Natural killer cell (primary cell): Measurements from ENCODE around the gene SYNPR. TPM values are rescaled to one million over a fixed set of nuclear protein-coding genes. Genes with fewer than 3 reads are reported as not detected.

ENCODE experiments used
- ATAC-seq, 3 donors: fragments of 150-1000 bp in 2 of 3; fragments of 200-7000 bp in 1 of 3; cut with Tn5 transposase; 1 replicate in 1 of 3; 2 replicates in 2 of 3; pipeline ENCODE4 v1.10.0; 2021; ENCODE audit warnings: mild to moderate bottlenecking in 2 of 3, moderate library complexity in 2 of 3
- DNase-seq, 2 donors: peaks; one replicate each; pipeline versions ENCODE4 v3.0.0 to v3.0.0-alpha.2; 2013 to 2021; ENCODE audit warnings: mixed read lengths in 1 of 2
- H3K27ac ChIP-seq: one replicate; pipeline ENCODE4 v1.5.1; 2013; ENCODE audit warnings: mild to moderate bottlenecking, low read length
- H3K27me3 ChIP-seq: one replicate; pipeline ENCODE4 v1.6.1; 2013; ENCODE audit warnings: low read length; ENCODE audit not compliant: control insufficient read depth, insufficient read depth
- H3K36me3 ChIP-seq: one replicate; pipeline ENCODE4 v1.6.1; 2013; ENCODE audit warnings: low read length; ENCODE audit not compliant: control insufficient read depth, insufficient read depth
- H3K4me1 ChIP-seq: one replicate; pipeline ENCODE4 v1.6.1; 2013; ENCODE audit warnings: low read length; ENCODE audit not compliant: control insufficient read depth, insufficient read depth
- H3K4me3 ChIP-seq: one replicate; pipeline ENCODE4 v1.5.1; 2013; ENCODE audit warnings: low read length
- H3K9me3 ChIP-seq: one replicate; pipeline ENCODE4 v1.6.1; 2013; ENCODE audit warnings: low read length; ENCODE audit not compliant: control insufficient read depth, insufficient read depth
- H3K27ac Mint-ChIP-seq, 2 donors: one replicate each; pipeline ENCODE4 v1.8.0; 2022; ENCODE audit warnings: mild to moderate bottlenecking in 2 of 2, mixed read lengths in 2 of 2, moderate library complexity in 1 of 2
- H3K27me3 Mint-ChIP-seq, 2 donors: one replicate each; pipeline ENCODE4 v1.8.0; 2022; ENCODE audit warnings: low read depth in 2 of 2, mixed read lengths in 2 of 2
- H3K36me3 Mint-ChIP-seq: one replicate; pipeline ENCODE4 v1.8.0; 2022; ENCODE audit warnings: mixed read lengths
- H3K4me1 Mint-ChIP-seq, 2 donors: one replicate each; pipeline ENCODE4 v1.8.0; 2022; ENCODE audit warnings: mixed read lengths in 2 of 2
- H3K4me3 Mint-ChIP-seq: one replicate; pipeline ENCODE4 v1.8.0; 2022; ENCODE audit warnings: mild to moderate bottlenecking, moderate library complexity, mixed read lengths
- H3K9me3 Mint-ChIP-seq, 2 donors: one replicate each; pipeline ENCODE4 v1.8.0; 2022; ENCODE audit warnings: mixed read lengths in 2 of 2
- CTCF ChIP-seq: fragments of 200-600 bp; IDR thresholded peaks from one replicate; pipeline ENCODE4 v1.8.0; 2022; ENCODE audit warnings: antibody characterized with exemption
- WGBS: methylation state at CpG from one replicate; pipeline ENCODE4 v1.1.7; 2013; ENCODE audit warnings: missing lambda C conversion rate; ENCODE audit not compliant: insufficient coverage; 5-methylcytosine and 5-hydroxymethylcytosine counted together
- intact Hi-C: fragments of 100-400 bp; cut with micrococcal nuclease; formaldehyde crosslinking; loops from one replicate; pipeline ENCODE4 v1.14.2; 2022
- total RNA-seq, 4 donors: library from RNA; stranded (reverse); fragments of 120-200 nt in 1 of 4; gene quantifications; one replicate each; pipeline versions ENCODE4 v1.2.3 to v1.2.4, GENCODE V29; 2013 to 2022

SYNPR gene
- total RNA-seq, 3 donors from 2014 or later (not counting 1 experiment from before 2014, with no cell fraction given), result not detected

- ATAC-seq, result no peak
- intact Hi-C loops, result no loop called here
- H3K36me3 Mint-ChIP-seq, result no peaks in the 10 kb centered on the region
Observed at GRCh38 chr3:63438826-63439371, 160.8 kb downstream of the SYNPR start.

GRCh38 chr3:63441262-63441661 is 163.2 kb downstream of the SYNPR start:
- DNase-seq (no peak), ATAC-seq (no peak)
- Histone ChIP-seq H3K36me3 (no peaks in the 10 kb centered on the region), H3K27ac (no peak overlapping the region), H3K27me3 (no peaks in the 10 kb centered on the region), H3K9me3 (no peaks in the 10 kb centered on the region), H3K4me1 (no peaks in the 10 kb centered on the region), H3K4me3 (no peak overlapping the region)
- WGBS, result 76% methylated on average over 2 of the region's 2 CpGs
- Mint-ChIP-seq H3K4me1 (no peaks in the 10 kb centered on the region), H3K27me3 (peaks cover 0 to 6% of the 10 kb centered on the region in 2 donors), H3K4me3 (no peak overlapping the region), H3K9me3 (peaks cover 7 to 10% of the 10 kb centered on the region in 2 donors), H3K27ac (no peak overlapping the region), H3K36me3 (no peaks in the 10 kb centered on the region)
- TF ChIP-seq CTCF, result no peak
- intact Hi-C loops, result no loop called here

More at GRCh38 chr3:63438826-63439371, 160.8 kb downstream of the SYNPR start:
- no peak overlapping the region for H3K4me3 ChIP-seq
- no peaks in the 10 kb centered on the region for H3K9me3 ChIP-seq
- H3K4me1 ChIP-seq, result no peaks in the 10 kb centered on the region
- no peaks in the 10 kb centered on the region for H3K36me3 ChIP-seq
- Mint-ChIP-seq H3K4me3 (no peak overlapping the region), H3K27ac (no peak overlapping the region), H3K9me3 (peaks cover 7 to 10% of the 10 kb centered on the region in 2 donors), H3K27me3 (peaks cover 0 to 6% of the 10 kb centered on the region in 2 donors), H3K4me1 (no peaks in the 10 kb centered on the region)
- TF ChIP-seq CTCF, result no peak
- H3K27me3 ChIP-seq, result no peaks in the 10 kb centered on the region
- H3K27ac ChIP-seq, result no peak overlapping the region
- DNase-seq, result no peak

- Mint-ChIP-seq H3K9me3 (peaks cover 4 to 6% of the 10 kb centered on the region in 2 donors), H3K27ac (no peak overlapping the region), H3K4me3 (no peak overlapping the region), H3K27me3 (peaks cover 0 to 3% of the 10 kb centered on the region in 2 donors), H3K36me3 (no peaks in the 10 kb centered on the region), H3K4me1 (no peaks in the 10 kb centered on the region)
- Histone ChIP-seq H3K4me1 (no peaks in the 10 kb centered on the region), H3K36me3 (no peaks in the 10 kb centered on the region), H3K9me3 (no peaks in the 10 kb centered on the region), H3K27me3 (no peaks in the 10 kb centered on the region), H3K4me3 (no peak overlapping the region), H3K27ac (no peak overlapping the region)
- DNase-seq, result no peak
- intact Hi-C loops, result no loop called here
- TF ChIP-seq CTCF, result no peak
- WGBS, result 19% methylated on average over 3 of the region's 3 CpGs
- ATAC-seq, result no peak
Observed at GRCh38 chr3:63442918-63443317, 164.8 kb downstream of the SYNPR start.

- intact Hi-C loops, result no loop called here
- no peak overlapping the region for H3K27ac ChIP-seq
- Mint-ChIP-seq H3K27ac (no peak overlapping the region), H3K4me3 (no peak overlapping the region), H3K36me3 (no peaks in the 10 kb centered on the region), H3K9me3 (peaks cover 3 to 7% of the 10 kb centered on the region in 2 donors), H3K27me3 (no peaks in the 10 kb centered on the region), H3K4me1 (no peaks in the 10 kb centered on the region)
- no peaks in the 10 kb centered on the region for H3K27me3 ChIP-seq
- no peak overlapping the region for H3K4me3 ChIP-seq
- ATAC-seq (no peak), DNase-seq (no peak)
- H3K9me3 ChIP-seq, result no peaks in the 10 kb centered on the region
- no peaks in the 10 kb centered on the region for H3K4me1 ChIP-seq
- WGBS, result 94% methylated on average over 3 of the region's 3 CpGs
- no peak for TF ChIP-seq CTCF
- H3K36me3 ChIP-seq, result no peaks in the 10 kb centered on the region
Observed at GRCh38 chr3:63450023-63450422, 171.9 kb downstream of the SYNPR start.
